ENCODE measurements around the gene DRC7.
"Not testable (repeated sequence)": the region's sequence is repeated elsewhere in the genome, so short reads cannot be mapped to it uniquely, and the experiment has no call there.

Gene DRC7

DNA sequence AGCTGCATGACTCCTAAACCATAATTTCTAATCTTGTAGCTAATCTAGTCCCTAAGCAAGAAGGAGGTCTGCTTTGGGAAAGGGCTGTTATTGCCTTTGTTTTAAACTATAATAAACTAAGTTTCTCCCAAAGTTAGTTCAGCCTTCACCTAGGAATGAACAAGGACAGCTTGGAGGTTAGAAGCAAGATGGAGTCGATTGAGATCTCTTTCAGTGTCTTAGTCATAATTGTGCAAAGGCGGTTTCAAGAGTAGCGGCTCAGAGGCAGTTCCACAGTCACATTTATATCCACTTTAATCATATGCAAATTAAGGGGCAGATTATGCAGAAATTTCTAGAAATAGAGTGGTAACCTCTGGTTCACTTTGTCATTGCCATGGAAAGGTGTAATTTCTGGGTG lies 17.4 kb downstream of the DRC7 start:
- DNase-seq (ENCODE audit: low read depth, low spot score), result no peak

DNA sequence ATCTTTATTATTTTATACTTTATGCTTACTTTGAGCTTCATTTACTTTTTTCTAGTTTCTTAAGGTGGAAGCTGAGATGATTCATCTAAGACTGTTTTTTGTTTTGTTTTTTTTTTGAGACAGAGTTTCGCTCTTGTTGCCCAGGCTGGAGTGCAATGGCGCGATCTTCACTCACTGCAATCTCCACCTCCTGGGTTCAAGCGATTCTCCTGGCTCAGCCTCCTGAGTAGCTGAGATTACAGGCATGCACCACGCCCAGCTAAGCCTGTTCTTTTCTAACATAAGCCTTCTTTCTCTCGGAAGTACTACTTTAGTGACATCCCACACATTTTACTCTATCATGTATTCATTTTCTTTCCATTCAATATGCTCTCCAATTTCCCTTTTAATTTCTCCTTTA lies 18.0 kb downstream of the DRC7 start:
- not testable (repeated sequence) for DNase-seq (ENCODE audit: low read depth, low spot score)

DNA sequence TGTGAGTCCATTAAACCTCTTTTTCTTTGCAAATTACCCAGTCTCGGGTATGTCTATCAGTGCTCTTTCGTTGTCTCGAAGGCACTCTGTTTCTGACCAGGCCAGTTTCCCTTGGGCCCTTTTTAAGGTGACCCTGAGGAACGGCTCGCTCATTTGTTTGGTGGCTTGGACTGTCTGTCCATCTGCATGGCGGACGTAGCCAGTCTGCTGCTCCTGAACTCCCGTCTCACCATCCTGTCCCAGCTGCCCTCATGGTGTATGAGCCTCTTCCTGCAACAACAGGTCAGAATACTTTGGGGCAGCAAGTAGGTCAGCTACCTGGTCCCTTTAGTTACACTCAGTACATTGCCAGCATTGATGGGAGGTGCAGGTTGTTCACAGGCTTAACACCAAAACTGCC lies 19.0 kb downstream of the DRC7 start:
- DNase-seq (ENCODE audit: low read depth, low spot score), result no peak

- no peak for DNase-seq (ENCODE audit: low read depth, low spot score)
Measured at GRCh38 chr16:57714047-57714446, 19.4 kb downstream of the DRC7 start.

- no peak for DNase-seq (ENCODE audit: low read depth, low spot score)
Measured at GRCh38 chr16:57720142-57720575, 25.6 kb downstream of the DRC7 start.

- no peak for DNase-seq (ENCODE audit: low read depth, low spot score)
Measured at GRCh38 chr16:57721356-57722209, 27.0 kb downstream of the DRC7 start.

GRCh38 chr16:57722210-57722499 lies 27.5 kb downstream of the DRC7 start:
- DNase-seq (ENCODE audit: low read depth, low spot score), result no peak

DNA sequence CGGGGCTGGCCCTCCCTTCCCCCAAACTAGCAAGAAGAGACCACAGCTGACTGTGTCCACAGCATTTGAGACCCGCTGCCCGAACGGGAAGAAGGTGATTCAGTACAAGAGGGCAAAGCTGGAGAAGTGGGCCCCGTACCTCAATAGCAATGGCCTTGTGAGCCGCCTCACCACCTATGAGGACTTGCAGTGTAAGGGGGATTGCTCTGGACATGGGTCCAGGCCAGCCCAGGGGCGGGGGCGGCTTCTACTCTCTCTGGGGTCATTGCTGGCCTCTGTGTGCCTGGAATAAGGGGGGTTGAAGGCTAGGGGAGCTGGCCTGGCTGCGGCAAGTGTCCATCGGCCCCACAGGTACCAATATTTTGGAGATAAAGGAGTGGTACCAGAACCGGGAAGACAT lies 28.0 kb downstream of the DRC7 start:
- DNase-seq (ENCODE audit: low read depth, low spot score), result no peak

DNA sequence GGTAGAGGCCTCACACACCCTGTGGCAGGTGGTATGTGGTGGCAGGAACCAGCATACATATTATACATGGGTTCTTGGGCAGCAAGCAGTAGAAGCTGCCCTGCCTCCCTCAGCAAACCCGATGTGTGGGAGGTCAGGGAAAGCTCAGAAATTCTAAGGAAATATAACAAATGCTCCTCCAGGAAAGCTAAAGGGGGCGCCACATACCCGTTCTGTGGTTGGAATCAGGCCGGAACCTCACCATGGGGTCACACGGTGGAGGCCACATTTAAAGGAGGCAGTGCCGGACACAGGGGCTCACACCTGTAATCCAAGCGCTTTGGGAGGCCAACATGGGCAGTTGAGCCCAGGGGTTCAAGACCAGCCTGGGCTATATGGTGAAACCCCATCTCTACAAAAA lies 28.6 kb downstream of the DRC7 start:
- DNase-seq (ENCODE audit: low read depth, low spot score), result no peak

GRCh38 chr16:57724531-57724930 lies 29.9 kb downstream of the DRC7 start:
- DNase-seq (ENCODE audit: low read depth, low spot score), result no peak

DNA sequence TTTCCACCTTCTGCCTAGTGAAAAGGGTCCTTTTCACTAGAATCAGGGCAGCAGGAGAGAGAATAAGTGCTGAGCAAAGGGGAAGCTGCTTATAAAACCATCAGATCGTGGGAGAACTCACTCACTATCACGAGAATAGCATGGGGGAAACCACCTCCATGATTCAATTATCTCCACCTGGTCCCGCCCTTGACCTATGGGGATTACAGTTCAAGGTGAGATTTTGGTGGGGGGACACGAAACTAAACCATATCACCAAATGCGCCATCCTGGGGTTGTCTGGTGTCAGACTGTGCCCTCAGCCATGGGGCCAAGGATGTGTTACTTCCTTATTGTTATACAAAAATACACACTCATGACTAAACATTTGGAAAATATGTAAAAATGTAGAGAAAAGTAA lies 30.5 kb downstream of the DRC7 start:
- no peak for DNase-seq (ENCODE audit: low read depth, low spot score)

DNA sequence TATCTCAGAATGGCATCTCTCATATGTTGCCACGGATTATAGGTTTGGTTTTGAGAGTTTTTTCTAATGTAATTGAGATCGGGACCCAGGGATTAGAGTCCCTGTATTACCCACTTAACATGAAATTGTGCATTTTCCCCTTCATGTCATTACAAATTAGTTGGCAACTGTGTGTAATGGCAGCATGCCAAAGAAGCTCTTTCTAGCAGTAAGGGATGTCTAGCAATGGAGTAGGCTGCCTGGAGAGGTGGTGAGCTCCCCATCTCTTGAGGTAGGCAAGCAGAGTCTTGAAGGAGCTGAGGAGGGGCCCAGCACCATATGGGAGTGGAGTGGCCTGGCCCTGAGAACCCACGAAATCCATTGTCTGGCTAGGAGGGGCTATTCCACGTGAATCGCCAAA lies 30.9 kb downstream of the DRC7 start:
- no peak for DNase-seq (ENCODE audit: low read depth, low spot score)

DNA sequence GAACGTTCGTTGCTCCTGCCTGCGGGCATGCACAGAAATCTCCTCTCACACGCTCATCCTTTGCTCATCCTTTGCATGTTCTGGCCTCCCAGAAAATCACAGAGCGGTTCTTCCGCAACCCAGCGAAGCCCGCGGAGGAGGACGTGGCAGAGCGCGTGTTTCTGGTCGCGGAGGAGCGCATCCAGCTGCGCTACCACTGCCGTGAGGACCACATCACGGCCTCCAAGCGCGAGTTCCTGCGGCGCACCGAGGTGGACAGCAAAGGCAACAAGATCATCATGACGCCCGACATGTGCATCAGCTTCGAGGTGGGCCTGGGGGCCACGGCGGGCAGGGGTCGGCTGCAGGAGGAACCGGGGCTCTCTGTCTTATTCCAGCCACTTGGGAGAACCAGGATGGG lies 31.4 kb downstream of the DRC7 start:
- DNase-seq (ENCODE audit: low read depth, low spot score), result no peak

DNA sequence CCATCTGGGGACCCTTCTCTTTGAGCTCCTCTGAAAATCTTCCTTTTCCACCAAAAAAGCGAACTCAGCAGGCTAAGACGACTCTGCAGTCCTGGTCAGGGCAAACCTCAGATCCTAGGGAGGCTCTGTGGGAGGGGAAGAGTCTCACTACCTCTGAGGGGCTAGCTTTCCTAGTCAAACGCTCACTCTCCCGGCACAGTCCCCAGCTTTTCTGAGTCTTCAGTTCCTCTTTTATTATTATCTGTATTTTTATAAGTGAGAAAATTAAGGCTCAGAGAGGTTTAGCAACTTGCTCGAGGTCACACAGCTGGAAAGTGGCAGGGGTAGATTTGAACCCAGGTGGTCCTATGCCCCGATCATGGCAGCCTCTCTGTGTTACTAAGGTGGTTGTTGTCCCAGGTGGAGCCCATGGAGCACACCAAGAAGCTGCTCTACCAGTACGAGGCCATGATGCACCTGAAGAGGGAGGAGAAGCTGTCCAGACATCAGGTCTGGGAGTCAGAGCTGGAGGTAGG lies 31.9 kb downstream of the DRC7 start:
- no peak for DNase-seq (ENCODE audit: low read depth, low spot score)

DNA sequence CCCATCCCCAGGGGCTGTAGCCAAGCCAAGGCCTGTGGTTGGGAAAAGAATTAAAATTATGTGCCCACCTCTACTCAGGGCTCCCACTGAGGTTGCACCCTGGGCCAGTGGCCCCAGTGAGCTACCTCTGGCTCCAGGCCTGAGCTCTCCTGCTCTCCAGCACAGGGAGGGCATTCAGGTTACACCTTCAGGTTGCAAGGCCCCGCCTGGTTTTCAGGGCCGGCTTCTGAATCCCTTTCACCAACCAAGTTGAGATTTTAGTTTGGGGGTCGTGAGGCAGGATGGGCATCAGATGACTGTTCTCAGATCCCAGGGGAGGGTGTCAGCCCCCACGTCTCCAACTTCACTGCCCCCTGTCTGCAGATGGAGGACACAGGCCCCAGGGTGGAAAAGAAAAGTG lies 33.0 kb downstream of the DRC7 start:
- DNase-seq (ENCODE audit: low read depth, low spot score), result no peak

DNA sequence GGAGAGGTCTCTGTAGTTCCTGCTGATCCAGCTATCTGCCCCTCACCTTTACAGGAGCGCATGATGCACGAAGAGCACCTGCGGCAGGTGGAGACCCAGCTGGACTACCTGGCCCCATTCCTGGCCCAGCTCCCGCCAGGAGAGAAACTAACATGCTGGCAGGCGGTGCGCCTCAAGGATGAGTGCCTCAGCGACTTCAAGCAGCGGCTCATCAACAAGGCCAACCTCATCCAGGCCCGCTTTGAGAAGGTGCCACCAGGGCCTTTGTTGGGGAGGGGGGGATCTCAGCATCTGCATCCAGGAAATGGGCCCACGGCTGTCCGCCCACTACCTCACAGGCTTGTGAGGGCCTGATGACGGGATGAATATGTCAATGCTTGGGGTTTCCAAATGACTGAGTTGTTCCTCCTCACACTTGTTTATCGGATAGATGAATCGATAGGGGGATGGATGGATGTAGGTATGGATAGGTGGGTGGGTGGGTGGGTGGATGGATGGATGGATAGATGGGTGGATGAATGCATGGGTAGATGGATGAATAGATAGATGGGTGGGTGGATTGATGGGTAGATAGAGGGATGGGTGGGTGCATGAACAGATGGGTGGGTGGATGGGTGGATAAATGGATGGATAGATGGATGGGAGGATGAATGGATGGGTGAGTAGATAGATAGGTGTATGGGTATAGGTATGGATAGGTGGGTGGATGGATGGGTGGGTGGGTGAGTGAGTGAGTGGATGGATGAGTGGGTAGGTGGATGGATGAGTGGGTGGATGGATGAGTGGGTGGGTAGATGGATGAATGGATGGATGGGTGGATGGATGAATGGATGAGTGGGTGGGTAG lies 34.0 kb downstream of the DRC7 start:
- no peak for DNase-seq (ENCODE audit: low read depth, low spot score)

DNA sequence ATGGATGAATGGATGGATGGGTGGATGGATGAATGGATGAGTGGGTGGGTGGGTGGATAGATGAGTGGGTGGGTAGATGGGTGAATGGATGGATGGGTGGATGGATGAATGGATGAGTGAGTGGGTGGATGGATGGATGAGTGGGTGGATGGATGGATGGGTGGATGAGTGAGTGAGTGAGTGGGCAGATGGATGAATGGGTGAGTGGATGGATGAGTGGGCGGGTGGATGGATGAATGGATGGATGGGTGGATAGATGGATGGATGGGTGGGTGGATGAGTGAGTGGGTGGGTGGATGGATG lies 34.5 kb downstream of the DRC7 start:
- DNase-seq (ENCODE audit: low read depth, low spot score), result no peak

DNA sequence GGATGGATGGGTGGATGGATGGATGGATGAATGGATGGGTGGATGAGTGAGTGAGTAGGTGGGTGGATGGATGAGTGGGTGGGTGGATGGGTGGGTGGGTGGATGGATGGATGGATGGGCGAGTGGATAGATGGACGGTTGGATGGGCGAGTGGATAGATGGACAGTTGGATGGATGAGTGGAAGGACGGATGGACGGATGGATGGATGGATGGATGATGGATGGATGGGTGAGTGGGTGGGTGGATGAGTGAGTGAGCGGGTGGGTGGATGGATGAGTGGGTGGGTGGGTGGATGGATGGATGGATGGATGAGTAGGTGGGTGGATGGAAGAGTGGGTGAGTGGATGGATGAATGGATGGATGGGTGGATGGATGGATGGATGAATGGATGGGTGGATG lies 35.2 kb downstream of the DRC7 start:
- DNase-seq (ENCODE audit: low read depth, low spot score), result not testable (repeated sequence)

DNA sequence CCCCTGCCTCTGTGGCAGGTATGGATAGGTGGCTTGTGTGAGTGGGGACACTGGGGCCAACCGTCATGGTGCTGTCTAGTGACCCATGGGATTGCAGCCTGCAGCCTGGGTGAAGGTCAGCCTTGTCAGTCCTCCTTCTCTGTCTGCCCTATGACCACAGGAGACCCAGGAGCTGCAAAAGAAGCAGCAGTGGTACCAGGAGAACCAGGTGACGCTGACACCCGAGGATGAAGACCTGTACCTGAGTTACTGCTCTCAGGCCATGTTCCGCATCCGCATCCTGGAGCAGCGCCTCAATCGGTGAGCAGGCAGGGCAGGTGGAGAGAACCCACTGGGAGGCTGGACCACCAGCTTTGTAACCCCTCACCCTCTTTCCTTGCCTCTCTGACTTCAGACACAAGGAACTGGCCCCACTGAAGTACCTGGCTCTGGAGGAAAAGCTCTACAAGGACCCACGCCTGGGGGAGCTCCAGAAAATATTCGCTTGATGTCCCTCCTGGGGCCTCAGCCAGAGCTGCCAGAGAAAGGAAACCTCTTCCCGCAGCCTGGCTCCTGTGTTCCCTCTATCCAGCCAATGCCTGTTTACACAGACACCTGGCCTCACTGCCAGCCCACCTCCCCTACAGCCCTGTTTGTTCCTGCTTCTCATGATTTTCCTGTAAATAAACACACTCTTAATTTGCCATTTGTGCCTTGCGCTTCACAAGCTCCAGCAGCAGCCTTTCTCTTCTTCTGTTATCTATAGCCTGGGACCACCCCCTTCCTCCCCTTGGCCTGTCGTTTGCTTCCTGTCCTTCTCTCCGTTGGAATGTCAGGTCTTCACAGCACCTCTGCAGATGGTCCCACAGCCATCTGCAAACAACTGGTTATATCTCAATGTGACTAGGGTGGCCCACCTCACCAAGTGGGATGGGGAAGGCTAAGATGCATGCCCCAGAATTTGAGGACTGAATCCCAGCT lies 36.4 kb downstream of the DRC7 start:
- no peak for DNase-seq (ENCODE audit: low read depth, low spot score)

GRCh38 chr16:57732037-57732436 lies 37.4 kb downstream of the DRC7 start:
- DNase-seq (ENCODE audit: low read depth, low spot score), result no peak

DNA sequence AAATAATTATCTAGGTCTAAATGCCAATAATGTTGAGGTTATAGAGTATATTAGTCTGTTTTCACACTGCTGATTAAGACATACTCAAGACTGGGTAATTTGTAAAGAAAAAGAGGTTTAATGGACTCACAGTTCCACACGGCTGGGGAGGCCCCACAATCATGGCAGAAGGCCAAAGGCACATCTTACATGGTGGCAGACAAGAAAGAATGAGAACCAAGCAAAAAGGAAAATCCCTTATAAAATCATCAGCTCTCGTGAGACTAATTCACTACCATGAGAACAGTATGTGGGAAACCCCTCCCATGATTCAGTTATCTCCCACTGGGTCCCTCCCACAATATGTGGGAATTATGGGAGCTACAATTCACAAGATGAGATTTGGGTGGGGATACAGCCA lies 38.1 kb downstream of the DRC7 start:
- DNase-seq (ENCODE audit: low read depth, low spot score), result no peak

Data from smooth muscle cell of the brain vasculature (primary cell).